HepG2 (cell line): ENCODE data around the gene P3H4. TPM values are rescaled to one million over a fixed set of nuclear protein-coding genes. Genes with fewer than 3 reads are reported as not detected.

Experiments used
- AGO1 ChIP-seq: fragments of 200-400 bp; formaldehyde crosslinking; IDR thresholded peaks from 2 replicates; pipeline ENCODE4 v1.6.1; 2017; ENCODE audit warnings: mild to moderate bottlenecking, low read depth, low read length, moderate library complexity; ENCODE audit not compliant: poor library complexity, severe bottlenecking
- ARID5B ChIP-seq: IDR thresholded peaks from 2 replicates; pipeline ENCODE4 v1.4.0; 2020; ENCODE audit warnings: mild to moderate bottlenecking, missing genetic modification reagents
- ATF4 ChIP-seq, 2 experiments: fragments of 450-650 bp in 1 of 2; sonication (generic) in 1 of 2; formaldehyde crosslinking; IDR thresholded peaks; 2 replicates each; pipeline versions ENCODE4 v1.5.0 to v1.8.0; 2020 to 2022; ENCODE audit warnings: mild to moderate bottlenecking in 1 of 2, missing genetic modification reagents in 1 of 2
- HIVEP1 ChIP-seq: sonication (generic); formaldehyde crosslinking; IDR thresholded peaks from 2 replicates; pipeline ENCODE4 v1.4.0; 2020; ENCODE audit warnings: mild to moderate bottlenecking, missing genetic modification reagents
- JUN ChIP-seq: sonication (generic); formaldehyde crosslinking; IDR thresholded peaks from 2 replicates; pipeline ENCODE4 v1.4.0; 2020; ENCODE audit warnings: mild to moderate bottlenecking, missing genetic modification reagents
- NFE2L1 ChIP-seq: sonication (generic); formaldehyde crosslinking; IDR thresholded peaks from 2 replicates; pipeline ENCODE4 v1.4.0; 2020; ENCODE audit warnings: missing genetic modification reagents, mild to moderate bottlenecking, borderline replicate concordance
- PBX3 ChIP-seq: sonication (generic); formaldehyde crosslinking; IDR thresholded peaks from 2 replicates; pipeline ENCODE4 v1.8.1; 2023; ENCODE audit warnings: missing genetic modification reagents, inconsistent platforms, borderline replicate concordance
- PLSCR1 ChIP-seq: sonication (generic); formaldehyde crosslinking; IDR thresholded peaks from 2 replicates; pipeline ENCODE4 v1.5.0; 2020; ENCODE audit warnings: missing genetic modification reagents, mild to moderate bottlenecking, borderline replicate concordance
- RORA ChIP-seq: sonication (generic); formaldehyde crosslinking; IDR thresholded peaks from 2 replicates; pipeline ENCODE4 v1.5.0; 2020; ENCODE audit warnings: mild to moderate bottlenecking, missing genetic modification reagents, moderate library complexity
- SCMH1 ChIP-seq: sonication (generic); formaldehyde crosslinking; IDR thresholded peaks from 2 replicates; pipeline ENCODE4 v1.9.0; 2021; ENCODE audit warnings: missing genetic modification reagents, mild to moderate bottlenecking, borderline replicate concordance
- SP4 ChIP-seq: sonication (generic); formaldehyde crosslinking; IDR thresholded peaks from 2 replicates; pipeline ENCODE4 v1.8.1; 2023; ENCODE audit warnings: mild to moderate bottlenecking, missing genetic modification reagents
- YEATS2 ChIP-seq: sonication (generic); formaldehyde crosslinking; IDR thresholded peaks from 2 replicates; pipeline ENCODE4 v1.4.0; 2020; ENCODE audit warnings: missing genetic modification reagents, borderline replicate concordance
- ZGPAT ChIP-seq: IDR thresholded peaks from 2 replicates; pipeline ENCODE4 v1.6.1; 2016; ENCODE audit warnings: mild to moderate bottlenecking
- ZMYM2 ChIP-seq: sonication (generic); formaldehyde crosslinking; IDR thresholded peaks from 2 replicates; pipeline ENCODE4 v1.8.0; 2022; ENCODE audit warnings: mild to moderate bottlenecking, missing genetic modification reagents
- ZMYM4 ChIP-seq: sonication (generic); formaldehyde crosslinking; IDR thresholded peaks from 2 replicates; pipeline ENCODE4 v1.8.1; 2023; ENCODE audit warnings: mild to moderate bottlenecking, missing genetic modification reagents
- ZNF569 ChIP-seq: sonication (generic); formaldehyde crosslinking; IDR thresholded peaks from 2 replicates; pipeline ENCODE4 v1.5.0; 2020; ENCODE audit warnings: mild to moderate bottlenecking, missing genetic modification reagents, moderate library complexity, borderline replicate concordance
- ZNF619 ChIP-seq: sonication (generic); formaldehyde crosslinking; IDR thresholded peaks from 2 replicates; pipeline ENCODE4 v1.4.0; 2020; ENCODE audit warnings: mild to moderate bottlenecking, missing genetic modification reagents
- ZNF737 ChIP-seq: sonication (generic); formaldehyde crosslinking; IDR thresholded peaks from 2 replicates; pipeline ENCODE4 v1.5.0; 2020; ENCODE audit warnings: missing genetic modification reagents, mild to moderate bottlenecking, borderline replicate concordance
- ZSCAN12 ChIP-seq: sonication (generic); formaldehyde crosslinking; IDR thresholded peaks from 2 replicates; pipeline ENCODE4 v1.9.0; 2021; ENCODE audit warnings: mild to moderate bottlenecking, missing genetic modification reagents
- ZSCAN31 ChIP-seq: sonication (generic); formaldehyde crosslinking; IDR thresholded peaks from 2 replicates; pipeline ENCODE4 v1.5.0; 2020; ENCODE audit warnings: low read depth, mild to moderate bottlenecking, missing genetic modification reagents
- polyA plus RNA-seq, 8 experiments: library from polyadenylated mRNA; depleted of rRNA in 3 of 8; stranded (reverse) in 7 of 8; unstranded in 1 of 8; fragments of >200 nt; fragmentation: Illumina TruSeq in 4 of 8; extraction: Trizol in 4 of 8; gene quantifications; 2 replicates each; pipeline versions ENCODE4 v1.2.1 to v1.2.3, GENCODE V29; 2011 to 2016; ENCODE audit warnings: low read depth in 4 of 8, missing spikeins in 1 of 8, mixed read lengths in 1 of 8; ENCODE audit not compliant: insufficient read depth in 1 of 8
- total RNA-seq, 5 experiments: library from RNA; depleted of rRNA; stranded (reverse); fragments of >200 nt; fragmentation: Illumina TruSeq; extraction: Trizol; gene quantifications; 2 replicates each; pipeline ENCODE4 v1.2.3, GENCODE V29; 2016; ENCODE audit warnings: low read depth in 1 of 5

P3H4 gene
- total and polyA plus RNA-seq, 2 of the 13 experiments (the other 11 are each of a cell fraction or from before 2014, with no cell fraction given), result 37.1 to 50.6 TPM

GRCh38 chr17:41792845-41793783 lies 18.6 kb downstream of the P3H4 start (continued):
- TF ChIP-seq ZGPAT (CRISPR knock-in tag), result no peak
- TF ChIP-seq JUN (CRISPR knock-in tag), result no peak; the same call in 1 of the 2 replicates
- TF ChIP-seq ZMYM4, result no peak
- no peak for TF ChIP-seq RORA (CRISPR knock-in tag)
- TF ChIP-seq ZNF569 (CRISPR knock-in tag), result 0 out of 2 replicates have a peak, but pooled peaks have one; percentile 64
- TF ChIP-seq ARID5B (CRISPR knock-in tag), result no peak
- TF ChIP-seq HIVEP1 (CRISPR knock-in tag), result no peak; the same call in 1 of the 2 replicates
- TF ChIP-seq ZMYM2 (CRISPR knock-in tag), result 0 out of 2 replicates have a peak, but pooled peaks have one; percentile 47
- TF ChIP-seq YEATS2 (CRISPR knock-in tag), result peak; percentile 56; the same call in 1 of the 2 replicates
- no peak for TF ChIP-seq PBX3 (CRISPR knock-in tag)
- no peak for TF ChIP-seq PLSCR1 (CRISPR knock-in tag)
- no peak for TF ChIP-seq SCMH1 (CRISPR knock-in tag)
- TF ChIP-seq ZNF619 (CRISPR knock-in tag), result no peak; the same call in none of the 2 replicates
- no peak for TF ChIP-seq NFE2L1
- no peak for TF ChIP-seq ZSCAN12 (CRISPR knock-in tag)
- no peak for TF ChIP-seq SP4 (CRISPR knock-in tag)
- no peak for TF ChIP-seq AGO1
- no peak for TF ChIP-seq ZNF737 (CRISPR knock-in tag)
- no peak for TF ChIP-seq ZSCAN31 (CRISPR knock-in tag)
- no peak for TF ChIP-seq ATF4 (CRISPR knock-in tag; IDR thresholded peaks at IDR 0.05)
